Measurements from ENCODE around the gene MYLK4. TPM values are rescaled to one million over a fixed set of nuclear protein-coding genes. Genes with fewer than 3 reads are reported as not detected.

MYLK4 gene
- total and polyA plus RNA-seq, 8 donors = 0.52 to 1.8 (median 1.2) TPM

- no peaks in the 10 kb centered on the region for H3K27me3 ChIP-seq
- no peaks in the 10 kb centered on the region for H3K9me3 ChIP-seq
- DNase-seq (no peak), ATAC-seq (no peak)
- no peak overlapping the region for H3K4me3 ChIP-seq
- H3K4me1 ChIP-seq = peaks cover 0 to 11% of the 10 kb centered on the region in 2 donors
- no peak overlapping the region for H3K27ac ChIP-seq
- H3K36me3 ChIP-seq = no peaks in the 10 kb centered on the region
- no peak for TF ChIP-seq CTCF (IDR thresholded peaks at IDR 0.05)
- intact Hi-C loops (cut with DNase I) = no loop called here
Observed at GRCh38 chr6:2753743-2754142, 3.0 kb upstream of the MYLK4 start.

GRCh38 chr6:2753110-2753489, 2.4 kb upstream of the MYLK4 start:
- Histone ChIP-seq H3K27me3 (no peaks in the 10 kb centered on the region), H3K27ac (no peak overlapping the region), H3K36me3 (no peaks in the 10 kb centered on the region), H3K4me1 (peaks cover 0 to 11% of the 10 kb centered on the region in 2 donors), H3K9me3 (no peaks in the 10 kb centered on the region), H3K4me3 (no peak overlapping the region)
- TF ChIP-seq CTCF (IDR thresholded peaks at IDR 0.05) = no peak
- DNase-seq (no peak), ATAC-seq (no peak)
- intact Hi-C loops (cut with DNase I) = no loop called here

DNA sequence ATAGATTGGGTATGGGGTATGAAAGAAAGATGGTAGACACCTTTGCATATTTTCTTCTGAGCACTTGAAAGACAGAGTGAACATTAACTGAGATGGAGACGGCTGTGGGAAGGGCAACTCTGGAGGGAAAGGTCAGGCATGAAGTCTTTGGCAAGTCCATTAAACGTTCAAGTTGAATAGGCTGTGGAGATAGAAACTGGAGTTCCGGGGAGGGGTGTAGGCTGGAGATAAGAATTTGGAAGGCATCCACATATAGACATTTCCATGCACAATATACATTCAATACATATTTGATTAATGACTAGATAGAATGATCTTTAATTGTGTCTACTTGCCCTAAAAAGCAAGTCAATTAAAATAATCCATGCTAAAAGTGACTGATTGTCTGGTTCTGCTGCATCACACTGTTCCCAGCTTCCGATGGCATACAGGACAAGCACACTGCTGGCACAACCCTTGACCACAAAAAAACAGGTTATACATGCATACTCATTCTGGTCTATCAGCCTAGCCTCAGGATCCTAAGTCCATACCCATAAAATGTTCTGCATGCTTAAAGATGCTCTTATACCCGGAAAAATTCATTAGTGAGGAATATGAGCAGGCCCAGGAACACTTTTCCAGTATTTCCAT, 1.9 kb upstream of the MYLK4 start:
- peaks cover 0 to 11% of the 10 kb centered on the region in 2 donors for H3K4me1 ChIP-seq
- no peaks in the 10 kb centered on the region for H3K27me3 ChIP-seq
- no peak for TF ChIP-seq CTCF (IDR thresholded peaks at IDR 0.05)
- H3K27ac ChIP-seq = no peak overlapping the region
- no peak overlapping the region for H3K4me3 ChIP-seq
- ATAC-seq (no peak), DNase-seq (no peak)
- H3K36me3 ChIP-seq = no peaks in the 10 kb centered on the region
- intact Hi-C loops (cut with DNase I) = no loop called here
- no peaks in the 10 kb centered on the region for H3K9me3 ChIP-seq

- H3K36me3 ChIP-seq = no peaks in the 10 kb centered on the region
- H3K27me3 ChIP-seq = no peaks in the 10 kb centered on the region
- H3K4me3 ChIP-seq = no peak overlapping the region
- no peak overlapping the region for H3K27ac ChIP-seq
- no peak for DNase-seq
- no peak for TF ChIP-seq CTCF (IDR thresholded peaks at IDR 0.05)
- H3K9me3 ChIP-seq = no peaks in the 10 kb centered on the region
- no peak for ATAC-seq
- H3K4me1 ChIP-seq = peaks cover 0 to 11% of the 10 kb centered on the region in 2 donors
- intact Hi-C loops (cut with DNase I) = no loop called here
Observed at GRCh38 chr6:2751871-2752270, 1.1 kb upstream of the MYLK4 start.

GRCh38 chr6:2749969-2750600, 637 bp downstream of the MYLK4 start:
- peaks cover 0 to 11% of the 10 kb centered on the region in 2 donors for H3K4me1 ChIP-seq

More at GRCh38 chr6:2749969-2750600, 637 bp downstream of the MYLK4 start:
- Histone ChIP-seq H3K9me3 (no peaks in the 10 kb centered on the region), H3K27ac (no peak overlapping the region), H3K27me3 (no peaks in the 10 kb centered on the region), H3K4me3 (no peak overlapping the region), H3K36me3 (no peaks in the 10 kb centered on the region)
- DNase-seq (peak in 2 of 4 donors; percentile 69 to 73), ATAC-seq (peak; percentile 84)
- intact Hi-C loops (cut with DNase I) = loop anchor here in 1 of 2 donors (10.0 kb wide), 1 partner anchor 1155 kb away; no protein-coding TSS in a partner anchor
- TF ChIP-seq CTCF (IDR thresholded peaks at IDR 0.05) = peak; percentile 84 to 91

Data from left lung (tissue), 10 donors.